Measurements from ENCODE around the gene SMIM10L2A. TPM values are rescaled to one million over a fixed set of nuclear protein-coding genes. Genes with fewer than 3 reads are reported as not detected.

SMIM10L2A gene
- total RNA-seq, 6 donors from 2014 or later, result 0.98 to 4.3 (median 2.0) TPM

- no peak for DNase-seq
- Histone ChIP-seq H3K27me3 (no peaks in the 10 kb centered on the region), H3K4me3 (no peak overlapping the region), H3K27ac (no peak overlapping the region), H3K9me3 (no peaks in the 10 kb centered on the region), H3K36me3 (no peaks in the 10 kb centered on the region), H3K4me1 (no peaks in the 10 kb centered on the region)
- ATAC-seq (ENCODE audit: low FRiP score in 2 of 2), result no peak
- TF ChIP-seq POLR2AphosphoS5 (IDR thresholded peaks at IDR 0.05) (no peak), EP300 (IDR thresholded peaks at IDR 0.05) (no peak), POLR2A (IDR thresholded peaks at IDR 0.05) (no peak)
- TF ChIP-seq, protein P1, sequence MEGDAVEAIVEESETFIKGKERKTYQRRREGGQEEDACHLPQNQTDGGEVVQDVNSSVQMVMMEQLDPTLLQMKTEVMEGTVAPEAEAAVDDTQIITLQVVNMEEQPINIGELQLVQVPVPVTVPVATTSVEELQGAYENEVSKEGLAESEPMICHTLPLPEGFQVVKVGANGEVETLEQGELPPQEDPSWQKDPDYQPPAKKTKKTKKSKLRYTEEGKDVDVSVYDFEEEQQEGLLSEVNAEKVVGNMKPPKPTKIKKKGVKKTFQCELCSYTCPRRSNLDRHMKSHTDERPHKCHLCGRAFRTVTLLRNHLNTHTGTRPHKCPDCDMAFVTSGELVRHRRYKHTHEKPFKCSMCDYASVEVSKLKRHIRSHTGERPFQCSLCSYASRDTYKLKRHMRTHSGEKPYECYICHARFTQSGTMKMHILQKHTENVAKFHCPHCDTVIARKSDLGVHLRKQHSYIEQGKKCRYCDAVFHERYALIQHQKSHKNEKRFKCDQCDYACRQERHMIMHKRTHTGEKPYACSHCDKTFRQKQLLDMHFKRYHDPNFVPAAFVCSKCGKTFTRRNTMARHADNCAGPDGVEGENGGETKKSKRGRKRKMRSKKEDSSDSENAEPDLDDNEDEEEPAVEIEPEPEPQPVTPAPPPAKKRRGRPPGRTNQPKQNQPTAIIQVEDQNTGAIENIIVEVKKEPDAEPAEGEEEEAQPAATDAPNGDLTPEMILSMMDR (IDR thresholded peaks at IDR 0.05), result no peak
- 67 to 74% methylated on average over 6 of the region's 6 CpGs for WGBS, 2 donors
These were observed 37.4 kb upstream of the SMIM10L2A start for GRCh38 chrX:135384161-135384836.

DNA sequence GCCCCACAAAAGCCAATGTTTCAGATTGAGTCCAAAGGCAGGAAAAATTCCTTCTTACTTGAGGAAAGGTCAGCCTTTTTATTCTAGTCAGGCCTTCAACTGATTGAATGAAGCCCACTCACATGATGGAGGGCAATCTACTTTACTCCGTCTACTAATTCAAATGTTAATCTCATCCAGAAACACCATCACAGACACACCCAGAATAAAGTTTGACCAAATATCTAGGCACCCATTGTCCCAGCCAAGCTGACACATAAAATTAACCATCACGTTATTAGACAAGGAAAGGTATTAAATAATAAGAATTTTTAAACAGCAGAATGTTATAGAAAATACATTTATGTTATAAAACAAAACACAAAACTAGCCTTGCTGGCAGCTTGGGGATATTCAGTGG is 32.9 kb upstream of the SMIM10L2A start:
- DNase-seq (no peak), ATAC-seq (ENCODE audit: low FRiP score in 2 of 2) (no peak)
- Histone ChIP-seq H3K9me3 (no peaks in the 10 kb centered on the region), H3K27me3 (no peaks in the 10 kb centered on the region), H3K36me3 (no peaks in the 10 kb centered on the region), H3K27ac (no peak overlapping the region), H3K4me3 (no peak overlapping the region), H3K4me1 (no peaks in the 10 kb centered on the region)
- no peak for TF ChIP-seq POLR2AphosphoS5 (IDR thresholded peaks at IDR 0.05)
- TF ChIP-seq POLR2A (IDR thresholded peaks at IDR 0.05), result no peak
- TF ChIP-seq, protein P1 (IDR thresholded peaks at IDR 0.05), result no peak
- no peak for TF ChIP-seq EP300 (IDR thresholded peaks at IDR 0.05)
- 70 to 87% methylated on average over 2 of the region's 2 CpGs for WGBS, 2 donors

- ATAC-seq (ENCODE audit: low FRiP score in 2 of 2), result no peak
- H3K36me3 ChIP-seq, result no peaks in the 10 kb centered on the region
- TF ChIP-seq EP300 (IDR thresholded peaks at IDR 0.05), result no peak
- TF ChIP-seq, protein P1 (IDR thresholded peaks at IDR 0.05), result no peak
- no peak for TF ChIP-seq POLR2AphosphoS5 (IDR thresholded peaks at IDR 0.05)
- TF ChIP-seq POLR2A (IDR thresholded peaks at IDR 0.05), result no peak
- H3K27me3 ChIP-seq, result no peaks in the 10 kb centered on the region
- H3K4me1 ChIP-seq, result no peaks in the 10 kb centered on the region
- WGBS, 2 donors, result 71 to 90% methylated on average over 1 of the region's 1 CpG
- no peak overlapping the region for H3K27ac ChIP-seq
- DNase-seq, result no peak
- no peak overlapping the region for H3K4me3 ChIP-seq
- no peaks in the 10 kb centered on the region for H3K9me3 ChIP-seq
These were observed 32.5 kb upstream of the SMIM10L2A start for GRCh38 chrX:135389243-135389642.

GRCh38 chrX:135389717-135390116 is 32.0 kb upstream of the SMIM10L2A start:
- no peak overlapping the region for H3K4me3 ChIP-seq
- H3K27me3 ChIP-seq, result no peaks in the 10 kb centered on the region
- H3K9me3 ChIP-seq, result no peaks in the 10 kb centered on the region
- no peaks in the 10 kb centered on the region for H3K36me3 ChIP-seq
- no peak for ATAC-seq (ENCODE audit: low FRiP score in 2 of 2)
- H3K27ac ChIP-seq, result no peak overlapping the region
- H3K4me1 ChIP-seq, result no peaks in the 10 kb centered on the region
- DNase-seq, result no peak
- WGBS, 2 donors, result 52 to 67% methylated on average over 2 of the region's 2 CpGs
- no peak for TF ChIP-seq POLR2AphosphoS5 (IDR thresholded peaks at IDR 0.05)
- TF ChIP-seq, protein P1 (IDR thresholded peaks at IDR 0.05), result no peak
- TF ChIP-seq POLR2A (IDR thresholded peaks at IDR 0.05), result no peak
- TF ChIP-seq EP300 (IDR thresholded peaks at IDR 0.05), result no peak

GRCh38 chrX:135391734-135392133 is 30.0 kb upstream of the SMIM10L2A start:
- no peaks in the 10 kb centered on the region for H3K4me1 ChIP-seq
- no peak for DNase-seq
- TF ChIP-seq, protein P1 (IDR thresholded peaks at IDR 0.05), result no peak
- TF ChIP-seq POLR2A (IDR thresholded peaks at IDR 0.05), result no peak
- no peak for TF ChIP-seq EP300 (IDR thresholded peaks at IDR 0.05)
- no peak for TF ChIP-seq POLR2AphosphoS5 (IDR thresholded peaks at IDR 0.05)
- H3K9me3 ChIP-seq, result no peaks in the 10 kb centered on the region
- no peak overlapping the region for H3K4me3 ChIP-seq
- 82 to 89% methylated on average over 5 to 7 of the region's 7 CpGs for WGBS, 2 donors
- H3K36me3 ChIP-seq, result no peaks in the 10 kb centered on the region
- no peak for ATAC-seq (ENCODE audit: low FRiP score in 2 of 2)
- H3K27ac ChIP-seq, result no peak overlapping the region
- H3K27me3 ChIP-seq, result no peaks in the 10 kb centered on the region
